ENCODE data around the gene ILF3.

Gene ILF3

GRCh38 chr19:10694706-10695307 is 40.7 kb downstream of the ILF3 start:
- in situ Hi-C loops (cut with HindIII; ENCODE audit: low sequenced_read_pairs): loop anchor here (5.0 kb wide), 1 partner anchor 83 kb away; no protein-coding TSS in a partner anchor

- in situ Hi-C loops (cut with HindIII; ENCODE audit: low sequenced_read_pairs): loop anchor here (5.0 kb wide), 1 partner anchor 83 kb away; no protein-coding TSS in a partner anchor
Observed at GRCh38 chr19:10695401-10696398, 41.6 kb downstream of the ILF3 start.

GRCh38 chr19:10699650-10700335 is 45.6 kb downstream of the ILF3 start:
- in situ Hi-C loops (cut with HindIII; ENCODE audit: low sequenced_read_pairs): loop anchor here (5.0 kb wide), 1 partner anchor 87 kb away; no protein-coding TSS in a partner anchor

- in situ Hi-C loops (cut with HindIII; ENCODE audit: low sequenced_read_pairs): no loop called here
Observed at GRCh38 chr19:10701955-10702525, 47.9 kb downstream of the ILF3 start.

GRCh38 chr19:10706990-10707389 is 52.8 kb downstream of the ILF3 start:
- in situ Hi-C loops (cut with HindIII; ENCODE audit: low sequenced_read_pairs): no loop called here

- in situ Hi-C loops (cut with HindIII; ENCODE audit: low sequenced_read_pairs): no loop called here
Observed at GRCh38 chr19:10707440-10707839, 53.3 kb downstream of the ILF3 start.

GRCh38 chr19:10708291-10708690 is 54.1 kb downstream of the ILF3 start:
- in situ Hi-C loops (cut with HindIII; ENCODE audit: low sequenced_read_pairs): no loop called here

GRCh38 chr19:10712045-10712444 is 57.9 kb downstream of the ILF3 start:
- in situ Hi-C loops (cut with HindIII; ENCODE audit: low sequenced_read_pairs): no loop called here

- in situ Hi-C loops (cut with HindIII; ENCODE audit: low sequenced_read_pairs): no loop called here
Observed at GRCh38 chr19:10712754-10713153, 58.6 kb downstream of the ILF3 start.

- in situ Hi-C loops (cut with HindIII; ENCODE audit: low sequenced_read_pairs): no loop called here
Observed at GRCh38 chr19:10713317-10713716, 59.2 kb downstream of the ILF3 start.

- in situ Hi-C loops (cut with HindIII; ENCODE audit: low sequenced_read_pairs): no loop called here
Observed at GRCh38 chr19:10717054-10717355, 62.9 kb downstream of the ILF3 start.

GRCh38 chr19:10717356-10718204 is 63.4 kb downstream of the ILF3 start, which contains the start of gene DNM2:
TSS of gene DNM2 (plus strand) at chr19:10718079. CDS start at chr19:10718243, 164 bp downstream.
- in situ Hi-C loops (cut with HindIII; ENCODE audit: low sequenced_read_pairs): no loop called here

- in situ Hi-C loops (cut with HindIII; ENCODE audit: low sequenced_read_pairs): no loop called here
Observed at GRCh38 chr19:10718205-10719196, 64.4 kb downstream of the ILF3 start.

GRCh38 chr19:10719466-10719961 is 65.4 kb downstream of the ILF3 start:
- in situ Hi-C loops (cut with HindIII; ENCODE audit: low sequenced_read_pairs): no loop called here

- in situ Hi-C loops (cut with HindIII; ENCODE audit: low sequenced_read_pairs): no loop called here
Observed at GRCh38 chr19:10720607-10721125, 66.5 kb downstream of the ILF3 start.

- in situ Hi-C loops (cut with HindIII; ENCODE audit: low sequenced_read_pairs): no loop called here
Observed at GRCh38 chr19:10723591-10723990, 69.4 kb downstream of the ILF3 start.

- in situ Hi-C loops (cut with HindIII; ENCODE audit: low sequenced_read_pairs): no loop called here
Observed at GRCh38 chr19:10724573-10725071, 70.5 kb downstream of the ILF3 start.

GRCh38 chr19:10725415-10725814 is 71.3 kb downstream of the ILF3 start:
- in situ Hi-C loops (cut with HindIII; ENCODE audit: low sequenced_read_pairs): no loop called here

All from endothelial cell of hepatic sinusoid (primary cell).